Activated B cell treated with CpG ODN at 0.5 μM for 24 hours (primary cell): ENCODE measurements around the gene DOCK3. TPM values are rescaled to one million over a fixed set of nuclear protein-coding genes. Genes with fewer than 3 reads are reported as not detected.

Experiments
- ATAC-seq: fragments of 200-7000 bp; cut with Tn5 transposase; one replicate; pipeline ENCODE4 v1.10.0; 2021; ENCODE audit warnings: low read depth, mild to moderate bottlenecking, moderate library complexity
- CTCF ChIA-PET: fragments of 350-600 bp; sonication (Branson Sonifier 250); formaldehyde crosslinking; loops from one replicate; lab custom pipeline; 2021; ENCODE audit warnings: antibody characterized with exemption; lab: Charles Lee
- POLR2A ChIA-PET: fragments of 350-600 bp; sonication (Branson Sonifier 250); formaldehyde crosslinking; loops from one replicate; lab custom pipeline; 2021; ENCODE audit warnings: antibody characterized with exemption; lab: Charles Lee
- DNase-seq: peaks from one replicate; pipeline ENCODE4 v3.0.0; 2022
- H3K27ac Mint-ChIP-seq: one replicate; pipeline ENCODE4 v1.8.0; 2020; ENCODE audit warnings: mixed read lengths
- H3K27me3 Mint-ChIP-seq: one replicate; pipeline ENCODE4 v1.8.0; 2021; ENCODE audit warnings: mixed read lengths
- H3K36me3 Mint-ChIP-seq: one replicate; pipeline ENCODE4 v1.8.0; 2021; ENCODE audit warnings: low read depth, mixed read lengths
- H3K4me1 Mint-ChIP-seq: one replicate; pipeline ENCODE4 v1.8.0; 2021; ENCODE audit warnings: mixed read lengths
- H3K4me3 Mint-ChIP-seq: one replicate; pipeline ENCODE4 v1.8.0; 2020; ENCODE audit warnings: mild to moderate bottlenecking, mixed read lengths
- H3K9me3 Mint-ChIP-seq: one replicate; pipeline ENCODE4 v1.8.0; 2020; ENCODE audit warnings: mixed read lengths
- intact Hi-C: fragments of 100-400 bp; cut with micrococcal nuclease; formaldehyde crosslinking; loops from one replicate; pipeline ENCODE4 v1.15.1; 2024
- total RNA-seq: library from RNA; stranded (reverse); gene quantifications from 2 replicates; pipeline ENCODE4 v1.2.3, GENCODE V29; 2022
- TF ChIP-seq, protein P1 (sequence below): fragments of 200-600 bp; IDR thresholded peaks from one replicate; pipeline ENCODE4 v1.8.0; 2022; ENCODE audit warnings: antibody characterized with exemption, mild to moderate bottlenecking

The DOCK3 gene
- total RNA-seq, 1 donor from 2014 or later, result 0.04 TPM

GRCh38 chr3:51374456-51374855 lies 699.7 kb downstream of the DOCK3 start:
- DNase-seq, result no peak

DNA sequence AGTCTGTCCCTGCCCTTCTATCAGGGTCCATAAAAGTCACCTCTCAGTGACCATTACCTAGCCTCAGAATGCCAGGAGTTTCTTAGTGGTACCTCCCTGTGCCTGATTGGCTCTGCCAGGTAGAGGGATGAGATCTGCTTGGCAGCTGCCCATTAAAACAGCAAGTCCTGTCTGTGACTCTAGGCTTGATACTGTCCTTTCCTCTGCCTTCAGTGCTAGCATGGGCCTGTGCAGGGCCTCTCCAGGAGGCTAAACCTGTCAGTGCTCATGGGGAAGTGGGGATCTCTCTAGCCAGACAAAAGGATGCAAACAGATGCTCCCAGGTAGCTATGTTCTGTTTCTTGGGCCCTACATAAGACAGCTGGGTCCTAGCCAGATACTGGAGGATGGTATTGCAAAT lies 700.4 kb downstream of the DOCK3 start:
- CTCF ChIA-PET, result interaction anchor here (1.5 kb wide), 1 partner anchor 804 kb away, joined by 3 read pairs; no protein-coding TSS in a partner anchor
- Mint-ChIP-seq H3K9me3 (no peaks in the 10 kb centered on the region), H3K36me3 (no peaks in the 10 kb centered on the region), H3K27ac (no peak overlapping the region), H3K4me1 (no peaks in the 10 kb centered on the region), H3K4me3 (no peak overlapping the region), H3K27me3 (peaks cover 35% of the 10 kb centered on the region)
- POLR2A ChIA-PET, result no interaction called here
- TF ChIP-seq, protein P1, sequence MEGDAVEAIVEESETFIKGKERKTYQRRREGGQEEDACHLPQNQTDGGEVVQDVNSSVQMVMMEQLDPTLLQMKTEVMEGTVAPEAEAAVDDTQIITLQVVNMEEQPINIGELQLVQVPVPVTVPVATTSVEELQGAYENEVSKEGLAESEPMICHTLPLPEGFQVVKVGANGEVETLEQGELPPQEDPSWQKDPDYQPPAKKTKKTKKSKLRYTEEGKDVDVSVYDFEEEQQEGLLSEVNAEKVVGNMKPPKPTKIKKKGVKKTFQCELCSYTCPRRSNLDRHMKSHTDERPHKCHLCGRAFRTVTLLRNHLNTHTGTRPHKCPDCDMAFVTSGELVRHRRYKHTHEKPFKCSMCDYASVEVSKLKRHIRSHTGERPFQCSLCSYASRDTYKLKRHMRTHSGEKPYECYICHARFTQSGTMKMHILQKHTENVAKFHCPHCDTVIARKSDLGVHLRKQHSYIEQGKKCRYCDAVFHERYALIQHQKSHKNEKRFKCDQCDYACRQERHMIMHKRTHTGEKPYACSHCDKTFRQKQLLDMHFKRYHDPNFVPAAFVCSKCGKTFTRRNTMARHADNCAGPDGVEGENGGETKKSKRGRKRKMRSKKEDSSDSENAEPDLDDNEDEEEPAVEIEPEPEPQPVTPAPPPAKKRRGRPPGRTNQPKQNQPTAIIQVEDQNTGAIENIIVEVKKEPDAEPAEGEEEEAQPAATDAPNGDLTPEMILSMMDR, result no peak
- no peak for DNase-seq
- no peak for ATAC-seq
- intact Hi-C loops, result no loop called here

More at GRCh38 chr3:51374456-51374855, 699.7 kb downstream of the DOCK3 start:
- H3K27ac Mint-ChIP-seq, result no peak overlapping the region
- ChIA-PET POLR2A (no interaction called here), CTCF (no interaction called here)
- intact Hi-C loops, result loop anchor here (5.0 kb wide), 1 partner anchor 802 kb away; no protein-coding TSS in a partner anchor
- no peak for ATAC-seq
- no peak overlapping the region for H3K4me3 Mint-ChIP-seq
- H3K27me3 Mint-ChIP-seq, result peaks cover 40% of the 10 kb centered on the region
- H3K36me3 Mint-ChIP-seq, result no peaks in the 10 kb centered on the region
- H3K4me1 Mint-ChIP-seq, result no peaks in the 10 kb centered on the region
- no peaks in the 10 kb centered on the region for H3K9me3 Mint-ChIP-seq
- TF ChIP-seq, protein P1, result no peak

GRCh38 chr3:51375571-51375970 lies 700.8 kb downstream of the DOCK3 start:
- H3K36me3 Mint-ChIP-seq, result no peaks in the 10 kb centered on the region
- H3K27ac Mint-ChIP-seq, result no peak overlapping the region
- H3K4me1 Mint-ChIP-seq, result no peaks in the 10 kb centered on the region
- DNase-seq, result no peak
- ATAC-seq, result no peak
- POLR2A ChIA-PET, result no interaction called here
- peaks cover 31% of the 10 kb centered on the region for H3K27me3 Mint-ChIP-seq
- intact Hi-C loops, result no loop called here
- TF ChIP-seq, protein P1, result no peak
- H3K4me3 Mint-ChIP-seq, result no peak overlapping the region
- H3K9me3 Mint-ChIP-seq, result no peaks in the 10 kb centered on the region
- CTCF ChIA-PET, result interaction anchor here (1.5 kb wide), 1 partner anchor 804 kb away, joined by 3 read pairs; no protein-coding TSS in a partner anchor

- CTCF ChIA-PET, result interaction anchor here (1.5 kb wide), 1 partner anchor 762 kb away, joined by 5 read pairs; the partner anchor contains the start of gene MAPKAPK3
- POLR2A ChIA-PET, result no interaction called here
- TF ChIP-seq, protein P1, result no peak
- H3K27me3 Mint-ChIP-seq, result peaks cover 25% of the 10 kb centered on the region
- H3K4me1 Mint-ChIP-seq, result peaks cover under 1% of the 10 kb centered on the region
- H3K36me3 Mint-ChIP-seq, result no peaks in the 10 kb centered on the region
- H3K27ac Mint-ChIP-seq, result no peak overlapping the region
- ATAC-seq (no peak), DNase-seq (no peak)
- H3K4me3 Mint-ChIP-seq, result no peak overlapping the region
- intact Hi-C loops, result no loop called here
- no peaks in the 10 kb centered on the region for H3K9me3 Mint-ChIP-seq
Observed at GRCh38 chr3:51378065-51378464, 703.3 kb downstream of the DOCK3 start.

DNA sequence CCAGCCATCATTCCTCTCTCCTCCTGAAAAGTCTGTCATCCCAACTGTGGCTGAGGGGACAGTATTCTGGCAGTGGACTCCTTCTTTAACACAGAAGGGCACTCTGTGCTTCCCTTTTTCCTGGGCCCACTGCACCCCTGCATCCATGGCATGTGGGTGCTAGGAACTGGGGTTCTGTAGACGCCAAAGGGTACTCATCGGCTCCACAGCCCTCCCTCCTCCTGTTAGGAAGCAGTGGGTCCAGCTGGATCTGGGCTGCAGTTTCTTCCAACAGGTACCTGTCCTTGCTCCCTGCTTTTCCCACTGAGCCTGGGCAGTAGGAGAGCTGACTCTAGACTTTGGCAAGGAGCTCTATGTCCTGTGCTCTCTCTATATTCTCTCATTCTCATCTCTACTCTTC lies 704.0 kb downstream of the DOCK3 start:
- ChIA-PET POLR2A (no interaction called here), CTCF (interaction anchor here (1.5 kb wide), 1 partner anchor 763 kb away, joined by 5 read pairs; the partner anchor contains the start of gene MAPKAPK3)
- intact Hi-C loops, result no loop called here
- Mint-ChIP-seq H3K36me3 (no peaks in the 10 kb centered on the region), H3K27me3 (peaks cover 20% of the 10 kb centered on the region), H3K27ac (no peak overlapping the region), H3K4me3 (no peak overlapping the region), H3K9me3 (no peaks in the 10 kb centered on the region), H3K4me1 (peaks cover 7% of the 10 kb centered on the region)
- ATAC-seq, result no peak
- peak; percentile 3 for DNase-seq
- TF ChIP-seq, protein P1, result no peak
